Kidney (tissue), 14 donors: ENCODE measurements around the gene TIMM29. TPM values are rescaled to one million over a fixed set of nuclear protein-coding genes. Genes with fewer than 3 reads are reported as not detected.

Experiments
- DNase-seq, 5 donors: peaks; one replicate each; pipeline ENCODE4 v3.0.0-alpha.2; 2013 to 2020
- FAIRE-seq: peaks from 2 replicates; lab custom pipeline; 2012; peaks lifted over from hg19 to GRCh38; lab: Jason Lieb, UNC
- H3K27ac ChIP-seq, 2 donors: one replicate each; pipeline ENCODE4 v1.7.0; 2013; ENCODE audit warnings: low read depth in 2 of 2, low read length in 2 of 2, inconsistent platforms in 1 of 2
- H3K27me3 ChIP-seq: one replicate; pipeline ENCODE4 v1.7.1; 2013; ENCODE audit warnings: low read length, inconsistent platforms; ENCODE audit not compliant: control insufficient read depth, insufficient read depth
- H3K36me3 ChIP-seq, 3 donors: one replicate each; pipeline versions ENCODE4 v1.7.0 to v1.7.1; 2013; ENCODE audit warnings: low read length in 3 of 3, control low read depth in 1 of 3, inconsistent platforms in 1 of 3; ENCODE audit not compliant: insufficient read depth in 3 of 3, control insufficient read depth in 2 of 3
- H3K4me1 ChIP-seq, 3 donors: one replicate each; pipeline versions ENCODE4 v1.7.0 to v1.7.1; 2013; ENCODE audit warnings: low read length in 3 of 3, inconsistent platforms in 1 of 3, low read depth in 1 of 3; ENCODE audit not compliant: control insufficient read depth in 2 of 3, insufficient read depth in 2 of 3
- H3K4me3 ChIP-seq, 3 donors: one replicate each; pipeline versions ENCODE4 v1.7.0 to v1.8.1; 2013; ENCODE audit warnings: low read length in 3 of 3, control low read depth in 1 of 3, inconsistent platforms in 1 of 3
- H3K9ac ChIP-seq, 3 donors: one replicate each; pipeline versions ENCODE4 v1.7.0 to v1.7.1; 2013; ENCODE audit warnings: low read length in 3 of 3, control low read depth in 1 of 3, inconsistent platforms in 1 of 3
- H3K9me3 ChIP-seq, 3 donors: one replicate each; pipeline versions ENCODE4 v1.7.0 to v1.7.1; 2013; ENCODE audit warnings: low read length in 3 of 3, control low read depth in 1 of 3, inconsistent platforms in 1 of 3; ENCODE audit not compliant: control insufficient read depth in 2 of 3, insufficient read depth in 1 of 3
- CTCF ChIP-seq: IDR thresholded peaks from 3 replicates; pipeline ENCODE4 v1.5.1; 2012; ENCODE audit warnings: mild to moderate bottlenecking, moderate library complexity, borderline replicate concordance; ENCODE audit not compliant: insufficient read depth; ENCODE audit errors: extremely low read depth
- intact Hi-C: fragments of 100-400 bp; cut with DNase I; formaldehyde crosslinking; loops from one replicate; pipeline ENCODE4 v1.11.1; 2022
- polyA plus RNA-seq: library from polyadenylated mRNA; stranded (reverse); fragments of 350-450 nt; fragmentation: Illumina TruSeq; extraction: RNeasy Lipid Tissue Mini Kit (QIAGEN cat#74804); gene quantifications from one replicate; pipeline ENCODE4 v1.2.3, GENCODE V29; 2014; ENCODE audit warnings: low read depth, low replicate concordance; ENCODE audit not compliant: insufficient read depth
- total RNA-seq: library from RNA; stranded (reverse); fragmentation: NEBNext Ultra II Directional; extraction: Animal tissue kit (Norgen Biotek cat#: 25700); gene quantifications from one replicate; pipeline ENCODE4 v1.2.1, GENCODE V29; 2021
- donor health status: control.
- donor health status: control.
- donor health status: control.
- donor health status: control.
- donor health status: control.
- donor health status: DM: yes; HTN: yes; CAD: no.
- donor health status: Normal renal cell carcinoma (clear cell type).

TIMM29 gene
- total and polyA plus RNA-seq, 2 donors from 2014 or later = 16.8 to 21.7 TPM

GRCh38 chr19:10976131-10976892 is 47.7 kb downstream of the TIMM29 start:
- Histone ChIP-seq H3K9me3 (no peaks in the 10 kb centered on the region), H3K4me3 (peak overlapping the region in 2 of 3 donors; percentile 14 to 45), H3K36me3 (no peaks in the 10 kb centered on the region), H3K27me3 (no peaks in the 10 kb centered on the region), H3K9ac (peak overlapping the region in 2 of 3 donors; percentile 43 to 76), H3K27ac (peak overlapping the region; percentile 76 to 85), H3K4me1 (peaks cover 0 to 44% (median 39%) of the 10 kb centered on the region in 3 donors)
- DNase-seq (no peak), FAIRE-seq (no peak)
- intact Hi-C loops = no loop called here
- no peak for TF ChIP-seq CTCF

GRCh38 chr19:10977742-10978092 is 49.1 kb downstream of the TIMM29 start:
- no peak for TF ChIP-seq CTCF
- DNase-seq (no peak), FAIRE-seq (no peak)
- Histone ChIP-seq H3K9ac (no peak overlapping the region), H3K36me3 (no peaks in the 10 kb centered on the region), H3K9me3 (no peaks in the 10 kb centered on the region), H3K27ac (no peak overlapping the region), H3K27me3 (no peaks in the 10 kb centered on the region), H3K4me1 (peaks cover 0 to 44% (median 41%) of the 10 kb centered on the region in 3 donors), H3K4me3 (no peak overlapping the region)
- intact Hi-C loops = no loop called here

Other genes starting within 250 kb of the TIMM29 start
- 55.2 TPM for gene QTRT1, start 227.4 kb upstream of the TIMM29 start, total RNA-seq
- 77.2 TPM for gene QTRT1, start 227.4 kb upstream of the TIMM29 start, polyA plus RNA-seq
- 226 TPM for gene DNM2, start 210.7 kb upstream of the TIMM29 start, total RNA-seq
- 79.0 TPM for gene DNM2, start 210.7 kb upstream of the TIMM29 start, polyA plus RNA-seq
- 36.0 TPM for gene TMED1, start 92.6 kb upstream of the TIMM29 start, total RNA-seq
- 60.6 TPM for gene TMED1, start 92.6 kb upstream of the TIMM29 start, polyA plus RNA-seq
- gene C19orf38, start 80.4 kb upstream of the TIMM29 start, total RNA-seq = 3.3 TPM
- 2.4 TPM for gene C19orf38, start 80.4 kb upstream of the TIMM29 start, polyA plus RNA-seq
- gene CARM1, start 57.3 kb upstream of the TIMM29 start, total RNA-seq = 41.2 TPM
- gene CARM1, start 57.3 kb upstream of the TIMM29 start, polyA plus RNA-seq = 21.9 TPM
- gene YIPF2, start 172 bp upstream of the TIMM29 start, total RNA-seq = 64.7 TPM
- 70.3 TPM for gene YIPF2, start 172 bp upstream of the TIMM29 start, polyA plus RNA-seq
- gene SMARCA4, start 32.2 kb downstream of the TIMM29 start, total RNA-seq = 124 TPM
- 59.8 TPM for gene SMARCA4, start 32.2 kb downstream of the TIMM29 start, polyA plus RNA-seq
- 42.4 TPM for gene LDLR, start 160.7 kb downstream of the TIMM29 start, total RNA-seq
- 17.6 TPM for gene LDLR, start 160.7 kb downstream of the TIMM29 start, polyA plus RNA-seq
- gene SPC24, start 227.0 kb downstream of the TIMM29 start, total RNA-seq = 1.7 TPM
- gene SPC24, start 227.0 kb downstream of the TIMM29 start, polyA plus RNA-seq = 0.65 TPM